SJSA1 (cell line): ENCODE measurements around the gene MCCD1. TPM values are rescaled to one million over a fixed set of nuclear protein-coding genes. Genes with fewer than 3 reads are reported as not detected.
A peak's percentile ranks its signal among the peaks of the same experiment; 100 is the strongest.

Experiments
- DNase-seq, 2 experiments: peaks; one replicate each; pipeline ENCODE4 v3.0.0-alpha.2; 2015 to 2020; ENCODE audit warnings: low spot score in 2 of 2, low read depth in 1 of 2
- H3K27ac ChIP-seq: fragments of 250-450 bp; sonication (Bioruptor Pico); 2 replicates; pipeline ENCODE4 v1.5.1; 2020; ENCODE audit warnings: mild to moderate bottlenecking, moderate library complexity
- H3K27me3 ChIP-seq: fragments of 250-450 bp; sonication (Bioruptor Pico); replicated peaks from 2 replicates; pipeline ENCODE4 v1.5.1; 2020; ENCODE audit warnings: mild to moderate bottlenecking, moderate library complexity
- H3K36me3 ChIP-seq: fragments of 250-450 bp; sonication (Bioruptor Pico); 2 replicates; pipeline ENCODE4 v1.5.1; 2020; ENCODE audit warnings: mild to moderate bottlenecking
- H3K4me1 ChIP-seq: fragments of 250-450 bp; sonication (Bioruptor Pico); replicated peaks from 2 replicates; pipeline ENCODE4 v1.6.1; 2021; ENCODE audit warnings: mild to moderate bottlenecking
- H3K4me3 ChIP-seq: fragments of 250-450 bp; sonication (Bioruptor Pico); 2 replicates; pipeline ENCODE4 v1.5.1; 2020; ENCODE audit warnings: mild to moderate bottlenecking
- H3K9me3 ChIP-seq: fragments of 250-450 bp; sonication (Bioruptor Pico); replicated peaks from 2 replicates; pipeline ENCODE4 v1.5.1; 2020; ENCODE audit warnings: mild to moderate bottlenecking
- total RNA-seq: library from RNA; depleted of rRNA; stranded (reverse); fragments of >200 nt; shearing (Covaris generic); gene quantifications from 2 replicates; pipeline ENCODE4 v1.2.3, GENCODE V29; 2014

Gene MCCD1
- total RNA-seq, 1 experiment from 2014 or later = not detected

GRCh38 chr6:31529329-31530150 is 778 bp downstream of the MCCD1 start:
- Histone ChIP-seq H3K27ac (no peak overlapping the region), H3K27me3 (no peaks in the 10 kb centered on the region), H3K4me1 (peaks cover 28% of the 10 kb centered on the region), H3K4me3 (no peak overlapping the region), H3K9me3 (no peaks in the 10 kb centered on the region), H3K36me3 (peaks cover 54% of the 10 kb centered on the region)
- peak in 1 of 2 experiments; percentile 35 for DNase-seq

- H3K27me3 ChIP-seq = no peaks in the 10 kb centered on the region
Measured at GRCh38 chr6:31530659-31531058, 1.9 kb downstream of the MCCD1 start.

GRCh38 chr6:31531162-31531561 is 2.4 kb downstream of the MCCD1 start:
- Histone ChIP-seq H3K9me3 (no peaks in the 10 kb centered on the region), H3K27ac (no peak overlapping the region), H3K4me1 (peaks cover 19% of the 10 kb centered on the region), H3K36me3 (peaks cover 71% of the 10 kb centered on the region), H3K27me3 (no peaks in the 10 kb centered on the region), H3K4me3 (no peak overlapping the region)
- no peak for DNase-seq

More at GRCh38 chr6:31530659-31531058, 1.9 kb downstream of the MCCD1 start:
- H3K27ac ChIP-seq = no peak overlapping the region
- H3K4me1 ChIP-seq = peaks cover 24% of the 10 kb centered on the region
- peaks cover 66% of the 10 kb centered on the region for H3K36me3 ChIP-seq
- H3K9me3 ChIP-seq = no peaks in the 10 kb centered on the region
- H3K4me3 ChIP-seq = no peak overlapping the region
- no peak for DNase-seq

- H3K36me3 ChIP-seq = peaks cover 78% of the 10 kb centered on the region
- H3K9me3 ChIP-seq = no peaks in the 10 kb centered on the region
Measured at GRCh38 chr6:31531771-31532643, 3.2 kb downstream of the MCCD1 start.

DNA sequence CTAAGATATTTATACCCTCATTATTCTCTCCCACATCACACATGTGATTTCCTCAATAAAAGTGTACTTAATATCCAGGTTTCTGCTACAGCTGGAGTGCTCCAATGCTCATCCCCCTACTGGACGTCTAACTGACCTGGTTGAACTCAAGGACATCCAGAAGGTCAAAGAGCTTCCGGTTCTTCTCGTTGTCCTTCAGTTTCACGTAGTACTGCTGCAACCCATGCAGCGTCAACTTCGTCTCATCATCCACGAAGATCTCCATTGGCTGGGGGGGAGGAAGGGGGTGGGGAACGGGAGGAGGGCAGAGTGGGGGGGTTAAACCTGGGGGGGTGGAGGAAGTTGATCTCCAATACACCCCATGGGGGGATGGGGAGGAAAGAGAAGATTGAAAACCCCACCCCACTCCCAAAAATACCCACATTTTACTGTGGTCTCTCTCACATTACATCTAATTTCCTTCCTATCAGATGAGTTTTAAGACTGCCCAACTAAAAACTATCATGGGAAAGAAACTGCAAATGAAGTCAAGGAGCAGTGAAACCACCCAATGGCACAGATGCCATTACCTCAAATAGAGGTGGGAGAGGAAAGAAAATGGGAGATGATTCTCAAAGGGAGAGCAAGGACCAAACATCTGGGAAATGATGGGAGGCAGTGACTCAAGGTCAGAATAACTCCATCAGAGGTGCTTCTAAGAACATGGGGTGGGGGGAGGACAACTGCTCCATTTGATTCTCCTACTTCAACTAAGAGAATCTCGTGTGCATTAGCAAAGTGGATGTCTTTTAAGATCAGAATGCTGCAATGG is 4.1 kb downstream of the MCCD1 start:
- Histone ChIP-seq H3K36me3 (peaks cover 83% of the 10 kb centered on the region), H3K4me1 (peaks cover 6% of the 10 kb centered on the region), H3K4me3 (no peak overlapping the region), H3K9me3 (no peaks in the 10 kb centered on the region), H3K27me3 (no peaks in the 10 kb centered on the region), H3K27ac (no peak overlapping the region)
- no peak for DNase-seq

More at GRCh38 chr6:31531771-31532643, 3.2 kb downstream of the MCCD1 start:
- no peak for DNase-seq
- Histone ChIP-seq H3K4me3 (no peak overlapping the region), H3K27ac (no peak overlapping the region), H3K4me1 (peaks cover 11% of the 10 kb centered on the region), H3K27me3 (no peaks in the 10 kb centered on the region)

GRCh38 chr6:31533455-31533841 is 4.7 kb downstream of the MCCD1 start:
- no peak for DNase-seq
- no peak overlapping the region for H3K27ac ChIP-seq
- H3K27me3 ChIP-seq = no peaks in the 10 kb centered on the region
- peaks cover 89% of the 10 kb centered on the region for H3K36me3 ChIP-seq
- H3K4me1 ChIP-seq = peaks cover 6% of the 10 kb centered on the region
- no peak overlapping the region for H3K4me3 ChIP-seq
- H3K9me3 ChIP-seq = no peaks in the 10 kb centered on the region

DNA sequence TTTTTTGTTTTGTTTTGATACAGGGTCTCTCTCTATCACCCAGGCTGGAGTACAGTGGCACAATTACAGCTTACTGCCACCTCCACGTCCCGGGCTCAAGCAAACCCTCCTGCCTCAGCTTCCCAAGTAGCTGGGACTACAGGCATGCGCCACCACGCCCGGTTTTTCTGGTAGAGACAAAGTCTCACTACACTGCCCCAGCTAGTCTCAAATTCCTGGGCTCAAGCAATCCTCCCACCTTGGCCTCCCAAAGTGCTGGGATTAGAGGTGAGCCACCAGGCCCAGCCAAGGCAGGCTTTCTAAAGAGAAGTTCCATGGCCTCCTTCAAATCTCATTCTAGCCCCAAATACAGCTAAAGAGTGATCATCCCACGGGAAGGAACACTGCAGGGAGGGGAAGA is 5.2 kb downstream of the MCCD1 start:
- H3K9me3 ChIP-seq = no peaks in the 10 kb centered on the region
- no peak for DNase-seq
- peaks cover 95% of the 10 kb centered on the region for H3K36me3 ChIP-seq
- H3K4me3 ChIP-seq = no peak overlapping the region
- H3K4me1 ChIP-seq = peaks cover 8% of the 10 kb centered on the region
- H3K27me3 ChIP-seq = no peaks in the 10 kb centered on the region
- no peak overlapping the region for H3K27ac ChIP-seq

DNA sequence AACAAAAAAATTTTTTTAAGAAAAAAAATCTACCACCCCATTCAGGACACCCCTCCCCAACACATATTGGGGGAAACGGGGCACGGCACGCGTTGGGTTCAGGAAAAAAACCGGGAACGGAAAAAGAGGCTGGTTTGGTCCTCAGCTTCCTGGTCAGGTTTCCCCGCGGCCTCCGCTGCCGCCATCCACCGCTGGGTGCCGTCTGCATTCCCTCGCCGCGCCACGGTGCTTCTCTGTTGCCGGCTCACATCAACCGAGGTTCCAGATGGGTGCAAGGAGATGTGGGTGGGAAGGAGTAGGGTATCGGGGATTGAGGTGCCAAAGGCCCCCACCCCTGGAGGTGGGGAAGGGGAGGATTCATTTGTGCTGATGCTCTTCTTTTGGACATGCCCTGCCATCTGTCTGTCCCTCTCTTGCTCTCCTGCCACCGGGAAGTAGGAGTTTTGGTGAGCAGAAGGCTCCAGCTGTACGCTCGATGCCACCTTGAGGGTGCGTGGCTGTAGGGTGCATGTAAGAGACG is 5.8 kb downstream of the MCCD1 start:
- Histone ChIP-seq H3K27me3 (no peaks in the 10 kb centered on the region), H3K4me3 (no peak overlapping the region), H3K27ac (no peak overlapping the region), H3K9me3 (no peaks in the 10 kb centered on the region), H3K36me3 (peaks cover 97% of the 10 kb centered on the region), H3K4me1 (peaks cover 11% of the 10 kb centered on the region)
- DNase-seq = no peak

GRCh38 chr6:31535538-31536324 is 7.0 kb downstream of the MCCD1 start:
- Histone ChIP-seq H3K27me3 (no peaks in the 10 kb centered on the region), H3K4me1 (peaks cover 16% of the 10 kb centered on the region), H3K9me3 (no peaks in the 10 kb centered on the region), H3K4me3 (no peak overlapping the region), H3K36me3 (peaks cover 99% of the 10 kb centered on the region), H3K27ac (no peak overlapping the region)
- DNase-seq = no peak

- Histone ChIP-seq H3K36me3 (peaks cover 76% of the 10 kb centered on the region), H3K27me3 (no peaks in the 10 kb centered on the region), H3K27ac (no peak overlapping the region), H3K4me1 (peaks cover 23% of the 10 kb centered on the region), H3K9me3 (no peaks in the 10 kb centered on the region), H3K4me3 (no peak overlapping the region)
- no peak for DNase-seq
Measured at GRCh38 chr6:31538805-31539400, 10.1 kb downstream of the MCCD1 start.

- peak in 1 of 2 experiments; percentile 21 for DNase-seq
- Histone ChIP-seq H3K36me3 (peaks cover 58% of the 10 kb centered on the region), H3K4me3 (peak overlapping the region; percentile 60), H3K27me3 (no peaks in the 10 kb centered on the region), H3K4me1 (peaks cover 23% of the 10 kb centered on the region), H3K27ac (peak overlapping the region; percentile 93), H3K9me3 (no peaks in the 10 kb centered on the region)
Measured at GRCh38 chr6:31540640-31541039, 11.9 kb downstream of the MCCD1 start.

- Histone ChIP-seq H3K36me3 (peaks cover 53% of the 10 kb centered on the region), H3K4me1 (peaks cover 23% of the 10 kb centered on the region), H3K4me3 (peak overlapping the region; percentile 60), H3K27me3 (no peaks in the 10 kb centered on the region), H3K9me3 (no peaks in the 10 kb centered on the region), H3K27ac (peak overlapping the region; percentile 93)
- no peak for DNase-seq
Measured at GRCh38 chr6:31541059-31541657, 12.4 kb downstream of the MCCD1 start.
